HL-60 (cell line): ENCODE results near the gene KDM4C.

Source experiments
- DNase-seq, 2 experiments: peaks; one replicate each; pipeline ENCODE4 v3.0.0-alpha.2; 2010 to 2020; ENCODE audit warnings: low read depth in 1 of 2, low spot score in 1 of 2
- H3K27ac ChIP-seq: fragments of 250-450 bp; sonication (Bioruptor Pico); replicated peaks from 2 replicates; pipeline ENCODE4 v1.5.1; 2020; ENCODE audit warnings: mild to moderate bottlenecking, moderate library complexity
- H3K27me3 ChIP-seq: fragments of 250-450 bp; sonication (Bioruptor Pico); 2 replicates; pipeline ENCODE4 v1.5.1; 2021; ENCODE audit warnings: mild to moderate bottlenecking, moderate library complexity; ENCODE audit not compliant: insufficient read depth, poor library complexity, severe bottlenecking
- H3K4me3 ChIP-seq: replicated peaks from 2 replicates; pipeline ENCODE4 v1.5.1; 2011; ENCODE audit warnings: mild to moderate bottlenecking, control low read depth, low read length; ENCODE audit not compliant: insufficient read depth
- CTCF ChIP-seq: IDR thresholded peaks from one replicate; pipeline ENCODE4 v1.5.1; 2011; ENCODE audit warnings: low read length, control low read depth, inconsistent platforms; ENCODE audit not compliant: insufficient read depth
- GABPA ChIP-seq: IDR thresholded peaks from 2 replicates; pipeline ENCODE4 v1.6.1; 2012; ENCODE audit warnings: low read depth
- POLR2AphosphoS5 ChIP-seq: IDR thresholded peaks from 2 replicates; pipeline ENCODE4 v1.6.1; 2012; ENCODE audit warnings: low read depth
- REST ChIP-seq: IDR thresholded peaks from 2 replicates; pipeline ENCODE4 v1.6.1; 2012; ENCODE audit warnings: low read depth; ENCODE audit not compliant: insufficient replicate concordance
- SPI1 ChIP-seq: IDR thresholded peaks from 2 replicates; pipeline ENCODE4 v1.6.1; 2012; ENCODE audit warnings: low read depth, mild to moderate bottlenecking, borderline replicate concordance

Gene KDM4C

GRCh38 chr9:6920041-6920440 lies 162.3 kb downstream of the KDM4C start:
- Histone ChIP-seq H3K27me3 (no peaks in the 10 kb centered on the region), H3K4me3 (no peak overlapping the region), H3K27ac (no peak overlapping the region)
- no peak for DNase-seq
- no peak for TF ChIP-seq POLR2AphosphoS5

- H3K4me3 ChIP-seq: no peak overlapping the region
- no peaks in the 10 kb centered on the region for H3K27me3 ChIP-seq
- H3K27ac ChIP-seq: no peak overlapping the region
- no peak for DNase-seq
- no peak for TF ChIP-seq REST
Observed at GRCh38 chr9:6921315-6921714, 163.5 kb downstream of the KDM4C start.

- no peak for DNase-seq
- Histone ChIP-seq H3K27ac (no peak overlapping the region), H3K4me3 (no peak overlapping the region), H3K27me3 (no peaks in the 10 kb centered on the region)
- TF ChIP-seq CTCF (no peak), REST (no peak), POLR2AphosphoS5 (no peak), SPI1 (no peak), GABPA (no peak)
Observed at GRCh38 chr9:6922124-6922676, 164.4 kb downstream of the KDM4C start.

- no peak for DNase-seq
- no peak for TF ChIP-seq CTCF
- TF ChIP-seq GABPA: no peak
- no peak for TF ChIP-seq REST
- no peak overlapping the region for H3K4me3 ChIP-seq
- no peak overlapping the region for H3K27ac ChIP-seq
- no peaks in the 10 kb centered on the region for H3K27me3 ChIP-seq
Observed at GRCh38 chr9:6922680-6923079, 164.9 kb downstream of the KDM4C start.
